Right hindlimb (tissue), 1 donor: Measurements from ENCODE around the gene MANF.
A peak's percentile ranks its signal among the peaks of the same experiment; 100 is the strongest.
"Not testable (repeated sequence)": the region's sequence is repeated elsewhere in the genome, so short reads cannot be mapped to it uniquely, and the experiment has no call there.

Experiments
- DNase-seq: peaks from one replicate; pipeline ENCODE4 v3.0.0-alpha.2; 2018

MANF gene

GRCh38 chr3:51373658-51374421 lies 11.3 kb upstream of the MANF start:
- DNase-seq, result no peak

GRCh38 chr3:51374456-51374855 lies 10.6 kb upstream of the MANF start:
- no peak for DNase-seq

GRCh38 chr3:51375136-51375535 lies 10.0 kb upstream of the MANF start:
- no peak for DNase-seq

- DNase-seq, result no peak
Measured at GRCh38 chr3:51375571-51375970, 9.5 kb upstream of the MANF start.

- no peak for DNase-seq
Measured at GRCh38 chr3:51378065-51378464, 7.0 kb upstream of the MANF start.

GRCh38 chr3:51378726-51379125 lies 6.4 kb upstream of the MANF start:
- DNase-seq, result no peak

- DNase-seq, result peak; percentile 52
Measured at GRCh38 chr3:51379301-51379700, 5.8 kb upstream of the MANF start.

- DNase-seq, result no peak
Measured at GRCh38 chr3:51379746-51380455, 5.2 kb upstream of the MANF start.

GRCh38 chr3:51380601-51381332 lies 4.3 kb upstream of the MANF start:
- DNase-seq, result no peak

- DNase-seq, result no peak
Measured at GRCh38 chr3:51381333-51381705, 3.8 kb upstream of the MANF start.

- no peak for DNase-seq
Measured at GRCh38 chr3:51382076-51382745, 2.9 kb upstream of the MANF start.

- no peak for DNase-seq
Measured at GRCh38 chr3:51382947-51383578, 2.0 kb upstream of the MANF start.

GRCh38 chr3:51384055-51384725 lies 901 bp upstream of the MANF start:
- DNase-seq, result no peak

GRCh38 chr3:51385621-51386091 lies 565 bp downstream of the MANF start:
- DNase-seq, result no peak

- DNase-seq, result no peak
Measured at GRCh38 chr3:51386159-51386851, 1.2 kb downstream of the MANF start.

GRCh38 chr3:51386852-51387229 lies 1.8 kb downstream of the MANF start:
- no peak for DNase-seq

GRCh38 chr3:51387281-51387680 lies 2.2 kb downstream of the MANF start:
- not testable (repeated sequence) for DNase-seq

- no peak for DNase-seq
Measured at GRCh38 chr3:51388286-51389029, 3.4 kb downstream of the MANF start.

- peak; percentile 50 for DNase-seq
Measured at GRCh38 chr3:51389423-51390183, 4.5 kb downstream of the MANF start.
